HCT116 (cell line): ENCODE results near the gene TEX48. TPM values are rescaled to one million over a fixed set of nuclear protein-coding genes. Genes with fewer than 3 reads are reported as not detected.

Experiments used
- ATAC-seq: fragments of 200-7000 bp; cut with Tn5 transposase; 2 replicates; pipeline ENCODE4 v1.9.1; 2020; ENCODE audit warnings: mild to moderate bottlenecking, moderate library complexity
- BruUV-seq: library from RNA; stranded (reverse); fragments of 400-500 nt; replicated peaks from 2 replicates; lab custom pipeline; 2021; lab: Mats Ljungman, UMichigan
- CTCF ChIA-PET: fragments of 300-600 bp; sonication (Branson Sonifier 250); formaldehyde crosslinking; loops from one replicate; lab custom pipeline; 2021; ENCODE audit warnings: antibody characterized with exemption; lab: Charles Lee
- POLR2A ChIA-PET: fragments of 300-600, 350-600 bp; sonication (Branson Sonifier 250); formaldehyde crosslinking; loops from one replicate; lab custom pipeline; 2021; ENCODE audit warnings: antibody characterized with exemption; lab: Charles Lee
- RAD21 ChIA-PET, 2 experiments: fragments of 300-600 bp; sonication (Branson Sonifier 250); formaldehyde crosslinking; loops; one replicate each; lab custom pipeline; 2023; ENCODE audit warnings: low total read pairs in 2 of 2; ENCODE audit not compliant: uncharacterized antibody in 2 of 2, unreplicated experiment in 2 of 2, low non-redundant PET in 1 of 2; lab: Charles Lee
- DNase-seq: peaks from one replicate; pipeline ENCODE4 v3.0.0-alpha.2; 2010; ENCODE audit warnings: low read depth, low spot score
- H2AFZ ChIP-seq: fragments of 200-600 bp; shearing (Covaris generic), sonication (generic); 2 replicates; pipeline ENCODE4 v1.6.1; 2017; ENCODE audit warnings: low read depth, mixed run types, mixed read lengths, antibody characterized with exemption, low read length; ENCODE audit not compliant: poor library complexity, severe bottlenecking
- H3K27ac ChIP-seq: 2 replicates; pipeline ENCODE4 v1.5.1; 2012; ENCODE audit warnings: low read depth, low read length
- H3K27me3 ChIP-seq: fragments of 200-600 bp; sonication (generic); 2 replicates; pipeline ENCODE4 v1.6.1; 2016; ENCODE audit warnings: mixed run types, low read length, mixed read lengths; ENCODE audit not compliant: insufficient read depth
- H3K36me3 ChIP-seq, 2 experiments: fragments of 200-500 bp in 1 of 2; fragments of 200-600 bp in 1 of 2; sonication (Bioruptor generic) in 1 of 2; sonication (generic) in 1 of 2; 2 replicates each; pipeline versions ENCODE4 v1.5.1 to v1.6.1; 2014 to 2016; ENCODE audit warnings: low read length in 2 of 2, inconsistent platforms in 1 of 2, mixed read lengths in 1 of 2, mixed run types in 1 of 2; ENCODE audit not compliant: insufficient read depth in 2 of 2, control insufficient read depth in 1 of 2
- H3K4me1 ChIP-seq, 2 experiments: fragments of 200-600 bp in 1 of 2; sonication (generic) in 1 of 2; 2 replicates each; pipeline versions ENCODE4 v1.5.1 to v1.6.1; 2012 to 2017; ENCODE audit warnings: low read length in 2 of 2, inconsistent platforms in 1 of 2, mild to moderate bottlenecking in 1 of 2, mixed read lengths in 1 of 2, mixed run types in 1 of 2, moderate library complexity in 1 of 2; ENCODE audit not compliant: insufficient read depth in 2 of 2, control insufficient read depth in 1 of 2
- H3K4me2 ChIP-seq: fragments of 200-600 bp; sonication (generic); 2 replicates; pipeline ENCODE4 v1.6.1; 2017; ENCODE audit warnings: mixed run types, low read length, mixed read lengths
- H3K4me3 ChIP-seq, 2 experiments: fragments of 200-600 bp in 1 of 2; sonication (generic) in 1 of 2; replicated peaks in 1 of 2; 2 replicates each; pipeline ENCODE4 v1.5.1; 2011 to 2016; ENCODE audit warnings: low read length in 2 of 2, control low read depth in 1 of 2, low read depth in 1 of 2, mild to moderate bottlenecking in 1 of 2, mixed read lengths in 1 of 2, mixed run types in 1 of 2
- H3K79me2 ChIP-seq: fragments of 200-600 bp; sonication (generic); 2 replicates; pipeline ENCODE4 v1.6.1; 2017; ENCODE audit warnings: mild to moderate bottlenecking, mixed run types, low read length, moderate library complexity, mixed read lengths; ENCODE audit not compliant: insufficient read depth
- H3K9ac ChIP-seq: fragments of 200-600 bp; sonication (generic); 2 replicates; pipeline ENCODE4 v1.6.1; 2016; ENCODE audit warnings: low read length, mixed read lengths
- H3K9me2 ChIP-seq: fragments of 200-600 bp; sonication (generic), shearing (Covaris generic); 2 replicates; pipeline ENCODE4 v1.6.1; 2017; ENCODE audit warnings: mixed run types, mild to moderate bottlenecking, moderate library complexity; ENCODE audit not compliant: insufficient read depth
- H3K9me3 ChIP-seq, 2 experiments: fragments of 200-500 bp in 1 of 2; fragments of 200-600 bp in 1 of 2; sonication (Bioruptor generic) in 1 of 2; sonication (generic) in 1 of 2; 2 replicates each; pipeline ENCODE4 v1.6.1; 2014 to 2017; ENCODE audit warnings: low read length in 2 of 2, mixed read lengths in 2 of 2, inconsistent platforms in 1 of 2, low read depth in 1 of 2, mild to moderate bottlenecking in 1 of 2, mixed run types in 1 of 2, moderate library complexity in 1 of 2; ENCODE audit not compliant: control insufficient read depth in 1 of 2, insufficient read depth in 1 of 2
- H4K20me1 ChIP-seq: fragments of 200-600 bp; sonication (generic), shearing (Covaris generic); 2 replicates; pipeline ENCODE4 v1.6.1; 2017; ENCODE audit warnings: mixed run types, mild to moderate bottlenecking, moderate library complexity; ENCODE audit not compliant: insufficient read depth
- ATF3 ChIP-seq: IDR thresholded peaks from 2 replicates; pipeline ENCODE4 v1.6.1; 2012
- EGR1 ChIP-seq: IDR thresholded peaks from 2 replicates; pipeline ENCODE4 v1.6.1; 2012; ENCODE audit warnings: low read depth
- ELF1 ChIP-seq: IDR thresholded peaks from 2 replicates; pipeline ENCODE4 v1.6.1; 2012; ENCODE audit warnings: low read depth, borderline replicate concordance
- FOSL1 ChIP-seq: IDR thresholded peaks from 2 replicates; pipeline ENCODE4 v1.6.1; 2012; ENCODE audit warnings: low read depth
- JUND ChIP-seq: IDR thresholded peaks from 2 replicates; pipeline ENCODE4 v1.6.1; 2012
- MAX ChIP-seq: IDR thresholded peaks from 2 replicates; pipeline ENCODE4 v1.6.1; 2012
- POLR2AphosphoS5 ChIP-seq: IDR thresholded peaks from 2 replicates; pipeline ENCODE4 v1.6.1; 2011; ENCODE audit warnings: mild to moderate bottlenecking, low read depth, low read length, moderate library complexity
- SIN3A ChIP-seq: IDR thresholded peaks from 2 replicates; pipeline ENCODE4 v1.6.1; 2012; ENCODE audit warnings: low read depth
- SP1 ChIP-seq: IDR thresholded peaks from 2 replicates; pipeline ENCODE4 v1.6.1; 2012; ENCODE audit warnings: low read depth
- SRF ChIP-seq: IDR thresholded peaks from 2 replicates; pipeline ENCODE4 v1.6.1; 2012; ENCODE audit warnings: low read depth
- TCF7L2 ChIP-seq: IDR thresholded peaks from 2 replicates; pipeline ENCODE4 v1.7.0; 2011; ENCODE audit warnings: borderline replicate concordance, inconsistent platforms; ENCODE audit not compliant: insufficient read depth, insufficient read length; ENCODE audit errors: extremely low read depth
- intact Hi-C: fragments of 100-400 bp; cut with micrococcal nuclease; formaldehyde crosslinking; loops from 2 replicates; pipeline ENCODE4 v1.10.0; 2022
- total RNA-seq: library from RNA; stranded (reverse); gene quantifications from one replicate; pipeline ENCODE4 v1.2.1, GENCODE V29; 2021; ENCODE audit not compliant: unreplicated experiment
- TF ChIP-seq, protein P1 (sequence below): IDR thresholded peaks from 2 replicates; pipeline ENCODE4 v1.6.1; 2011; ENCODE audit warnings: mild to moderate bottlenecking, low read length, moderate library complexity; ENCODE audit not compliant: insufficient replicate concordance; ENCODE audit errors: extremely low read depth

The TEX48 gene
- total RNA-seq, 1 experiment from 2014 or later: not detected

DNA sequence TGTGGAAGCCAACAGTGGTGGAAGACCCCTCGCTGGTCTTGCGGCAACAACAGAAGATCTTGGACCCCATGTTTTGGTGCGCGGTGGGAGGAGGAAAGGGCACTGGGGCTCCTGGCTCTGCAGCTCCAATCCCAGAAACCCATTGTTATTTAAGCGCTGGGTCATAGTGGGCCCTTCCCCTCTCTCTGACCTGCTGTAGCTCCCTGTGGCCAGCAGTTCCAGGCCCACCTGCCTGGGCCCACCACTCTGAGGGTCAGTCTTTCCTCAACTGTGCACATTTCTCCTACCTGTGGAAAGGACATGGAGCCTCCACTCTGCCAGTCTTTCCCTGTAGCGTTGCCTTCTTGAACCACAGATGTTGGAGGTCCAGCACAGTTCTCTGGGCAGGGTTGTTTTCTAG is 24.3 kb downstream of the TEX48 start, which contains the start of gene TEX53:
Gene TEX53 (minus strand): TSS at position 101 of the 400 bp plus-strand sequence. CDS start 31 bp downstream, at position 70.
- Histone ChIP-seq H3K4me3 (no peak within 1 kb of the TSS), H3K9me3 (no peaks in the 10 kb centered on the region), H3K4me1 (peaks cover 0 to 5% of the 10 kb centered on the region in 2 experiments; a peak in 2 of 4 replicates), H3K4me2 (no peak within 1 kb of the TSS), H3K79me2 (no peaks in the 10 kb centered on the region), H2AFZ (no peak within 1 kb of the TSS), H3K9me2 (no peaks in the 10 kb centered on the region), H3K9ac (no peak within 1 kb of the TSS), H3K27ac (no peak within 1 kb of the TSS), H4K20me1 (no peaks in the 10 kb centered on the region), H3K36me3 (no peaks in the 10 kb centered on the region), H3K27me3 (peaks cover 14% of the 10 kb centered on the region; the same call in 1 of the 2 replicates)
- ATAC-seq: no peak
- TF ChIP-seq SP1 (no peak), ATF3 (no peak), JUND (no peak), FOSL1 (no peak)
- ChIA-PET CTCF (interaction anchor here (1.1 kb wide), 1 partner anchor 249 kb away, joined by 3 read pairs; no protein-coding TSS in a partner anchor), POLR2A (no interaction called here), RAD21 (no interaction called here)
- DNase-seq: no peak
- BruUV-seq: no TSS peak
- intact Hi-C loops: no loop called here

GRCh38 chr9:114656301-114656700 is 25.7 kb downstream of the TEX48 start:
- TF ChIP-seq MAX (no peak), TCF7L2 (no peak), EGR1 (no peak), SIN3A (no peak), SRF (no peak), POLR2AphosphoS5 (no peak), ELF1 (no peak)
- TF ChIP-seq, protein P1, sequence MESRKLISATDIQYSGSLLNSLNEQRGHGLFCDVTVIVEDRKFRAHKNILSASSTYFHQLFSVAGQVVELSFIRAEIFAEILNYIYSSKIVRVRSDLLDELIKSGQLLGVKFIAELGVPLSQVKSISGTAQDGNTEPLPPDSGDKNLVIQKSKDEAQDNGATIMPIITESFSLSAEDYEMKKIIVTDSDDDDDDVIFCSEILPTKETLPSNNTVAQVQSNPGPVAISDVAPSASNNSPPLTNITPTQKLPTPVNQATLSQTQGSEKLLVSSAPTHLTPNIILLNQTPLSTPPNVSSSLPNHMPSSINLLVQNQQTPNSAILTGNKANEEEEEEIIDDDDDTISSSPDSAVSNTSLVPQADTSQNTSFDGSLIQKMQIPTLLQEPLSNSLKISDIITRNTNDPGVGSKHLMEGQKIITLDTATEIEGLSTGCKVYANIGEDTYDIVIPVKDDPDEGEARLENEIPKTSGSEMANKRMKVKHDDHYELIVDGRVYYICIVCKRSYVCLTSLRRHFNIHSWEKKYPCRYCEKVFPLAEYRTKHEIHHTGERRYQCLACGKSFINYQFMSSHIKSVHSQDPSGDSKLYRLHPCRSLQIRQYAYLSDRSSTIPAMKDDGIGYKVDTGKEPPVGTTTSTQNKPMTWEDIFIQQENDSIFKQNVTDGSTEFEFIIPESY: no peak
- TF ChIP-seq, all 23 proteins: peak for 0
- no peak overlapping the region for H2AFZ ChIP-seq
- peaks cover 0 to 5% of the 10 kb centered on the region in 2 experiments; a peak in 2 of 4 replicates for H3K4me1 ChIP-seq
- H3K9ac ChIP-seq: no peak overlapping the region
- no peak overlapping the region for H3K4me3 ChIP-seq
- no peak overlapping the region for H3K27ac ChIP-seq
- H4K20me1 ChIP-seq: no peaks in the 10 kb centered on the region
- no peaks in the 10 kb centered on the region for H3K79me2 ChIP-seq
- DNase-seq (no peak), ATAC-seq (no peak)
- CTCF ChIA-PET: no interaction called here
- POLR2A ChIA-PET: no interaction called here
- H3K4me2 ChIP-seq: no peak overlapping the region
- peaks cover 3% of the 10 kb centered on the region; the same call in 1 of the 2 replicates for H3K27me3 ChIP-seq
- no peaks in the 10 kb centered on the region for H3K36me3 ChIP-seq
- H3K9me3 ChIP-seq: no peaks in the 10 kb centered on the region
- RAD21 ChIA-PET: no interaction called here
- no TSS peak for BruUV-seq
- no peaks in the 10 kb centered on the region for H3K9me2 ChIP-seq
- intact Hi-C loops: no loop called here
